ENCODE measurements around the gene PTPRN.

Gene PTPRN

DNA sequence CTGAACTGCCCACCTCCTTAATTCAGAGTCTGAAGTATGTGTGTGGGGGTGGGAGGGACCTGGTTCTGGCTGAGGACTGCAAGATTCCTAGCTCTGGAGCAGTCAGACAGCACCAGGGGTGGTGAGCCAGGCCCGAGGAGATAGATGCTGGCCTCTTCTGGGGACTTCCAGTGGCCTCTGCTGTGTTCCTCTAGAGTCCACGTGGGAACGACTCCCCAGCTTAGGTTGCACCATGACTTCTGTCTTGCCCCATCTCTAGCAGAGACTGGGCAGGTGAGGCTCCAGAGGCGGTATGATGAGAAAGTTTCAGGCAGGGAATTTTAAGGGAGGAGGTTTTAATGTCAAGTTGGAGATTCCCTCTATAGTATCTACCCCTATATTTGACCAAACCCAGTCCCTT lies 45.4 kb upstream of the PTPRN start:
- Histone ChIP-seq H4K20me1 (ENCODE audit: insufficient read depth, low read length, poor library complexity, severe bottlenecking) (no peaks in the 10 kb centered on the region), H3K36me3 (ENCODE audit: insufficient read depth, low read length) (no peaks in the 10 kb centered on the region), H2AFZ (ENCODE audit: low read length) (no peak overlapping the region), H3K9ac (ENCODE audit: low read depth, low read length, poor library complexity, severe bottlenecking) (no peak overlapping the region), H3K79me2 (ENCODE audit: insufficient read depth, low read length) (no peaks in the 10 kb centered on the region), H3K4me1 (ENCODE audit: insufficient read depth, low read length, poor library complexity, severe bottlenecking) (no peaks in the 10 kb centered on the region), H3F3A (ENCODE audit: low read depth) (no peaks in the 10 kb centered on the region), H3K9me3 (ENCODE audit: insufficient read depth, low read depth, low read length) (no peaks in the 10 kb centered on the region), H3K4me2 (ENCODE audit: low read depth, low read length, poor library complexity, severe bottlenecking) (no peak overlapping the region), H3K4me3 (ENCODE audit: low read length, poor library complexity, severe bottlenecking) (no peak overlapping the region), H3K27me3 (ENCODE audit: insufficient read depth, low read length, poor library complexity, severe bottlenecking) (no peaks in the 10 kb centered on the region), H3K9me2 (replicated peaks; ENCODE audit: low read depth, low read length) (no peaks in the 10 kb centered on the region)
- TF ChIP-seq, protein P1, sequence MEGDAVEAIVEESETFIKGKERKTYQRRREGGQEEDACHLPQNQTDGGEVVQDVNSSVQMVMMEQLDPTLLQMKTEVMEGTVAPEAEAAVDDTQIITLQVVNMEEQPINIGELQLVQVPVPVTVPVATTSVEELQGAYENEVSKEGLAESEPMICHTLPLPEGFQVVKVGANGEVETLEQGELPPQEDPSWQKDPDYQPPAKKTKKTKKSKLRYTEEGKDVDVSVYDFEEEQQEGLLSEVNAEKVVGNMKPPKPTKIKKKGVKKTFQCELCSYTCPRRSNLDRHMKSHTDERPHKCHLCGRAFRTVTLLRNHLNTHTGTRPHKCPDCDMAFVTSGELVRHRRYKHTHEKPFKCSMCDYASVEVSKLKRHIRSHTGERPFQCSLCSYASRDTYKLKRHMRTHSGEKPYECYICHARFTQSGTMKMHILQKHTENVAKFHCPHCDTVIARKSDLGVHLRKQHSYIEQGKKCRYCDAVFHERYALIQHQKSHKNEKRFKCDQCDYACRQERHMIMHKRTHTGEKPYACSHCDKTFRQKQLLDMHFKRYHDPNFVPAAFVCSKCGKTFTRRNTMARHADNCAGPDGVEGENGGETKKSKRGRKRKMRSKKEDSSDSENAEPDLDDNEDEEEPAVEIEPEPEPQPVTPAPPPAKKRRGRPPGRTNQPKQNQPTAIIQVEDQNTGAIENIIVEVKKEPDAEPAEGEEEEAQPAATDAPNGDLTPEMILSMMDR (conservative IDR thresholded peaks at IDR 0.05; ENCODE audit: low read length), result no peak
- no peak for TF ChIP-seq EZH2phosphoT487 (IDR thresholded peaks at IDR 0.05; ENCODE audit: borderline replicate concordance)

DNA sequence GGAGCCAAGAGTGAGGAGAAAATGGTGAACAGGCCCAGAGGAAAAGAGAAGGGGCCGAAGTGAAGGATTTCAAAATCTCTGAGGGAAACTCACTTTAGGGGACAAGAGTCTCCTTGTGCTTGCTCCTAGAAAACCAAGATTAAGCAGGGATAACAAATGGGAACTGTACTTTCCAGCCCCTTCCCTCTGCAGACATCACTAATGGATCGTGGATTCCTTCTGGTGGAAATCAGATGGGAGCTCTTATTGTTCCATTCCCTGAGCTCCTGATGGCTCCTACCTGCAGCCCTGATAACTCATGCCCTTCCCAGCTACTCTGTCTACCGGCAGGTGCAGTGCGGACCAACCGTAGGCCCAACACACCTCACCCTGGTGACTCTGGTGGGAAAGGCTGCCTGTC lies 43.9 kb upstream of the PTPRN start:
- H2AFZ ChIP-seq (ENCODE audit: low read length), result no peak overlapping the region
- no peaks in the 10 kb centered on the region for H3K36me3 ChIP-seq (ENCODE audit: insufficient read depth, low read length)
- no peaks in the 10 kb centered on the region for H3K9me2 ChIP-seq (replicated peaks; ENCODE audit: low read depth, low read length)
- no peak for TF ChIP-seq EZH2phosphoT487 (IDR thresholded peaks at IDR 0.05; ENCODE audit: borderline replicate concordance)
- TF ChIP-seq, protein P1 (conservative IDR thresholded peaks at IDR 0.05; ENCODE audit: low read length), result no peak
- no peak overlapping the region for H3K4me3 ChIP-seq (ENCODE audit: low read length, poor library complexity, severe bottlenecking)
- H3K4me2 ChIP-seq (ENCODE audit: low read depth, low read length, poor library complexity, severe bottlenecking), result no peak overlapping the region
- no peaks in the 10 kb centered on the region for H3K27me3 ChIP-seq (ENCODE audit: insufficient read depth, low read length, poor library complexity, severe bottlenecking)
- no peaks in the 10 kb centered on the region for H3F3A ChIP-seq (ENCODE audit: low read depth)
- no peaks in the 10 kb centered on the region for H3K9me3 ChIP-seq (ENCODE audit: insufficient read depth, low read depth, low read length)
- H3K79me2 ChIP-seq (ENCODE audit: insufficient read depth, low read length), result no peaks in the 10 kb centered on the region
- no peaks in the 10 kb centered on the region for H4K20me1 ChIP-seq (ENCODE audit: insufficient read depth, low read length, poor library complexity, severe bottlenecking)
- no peak overlapping the region for H3K9ac ChIP-seq (ENCODE audit: low read depth, low read length, poor library complexity, severe bottlenecking)
- no peaks in the 10 kb centered on the region for H3K4me1 ChIP-seq (ENCODE audit: insufficient read depth, low read length, poor library complexity, severe bottlenecking)

DNA sequence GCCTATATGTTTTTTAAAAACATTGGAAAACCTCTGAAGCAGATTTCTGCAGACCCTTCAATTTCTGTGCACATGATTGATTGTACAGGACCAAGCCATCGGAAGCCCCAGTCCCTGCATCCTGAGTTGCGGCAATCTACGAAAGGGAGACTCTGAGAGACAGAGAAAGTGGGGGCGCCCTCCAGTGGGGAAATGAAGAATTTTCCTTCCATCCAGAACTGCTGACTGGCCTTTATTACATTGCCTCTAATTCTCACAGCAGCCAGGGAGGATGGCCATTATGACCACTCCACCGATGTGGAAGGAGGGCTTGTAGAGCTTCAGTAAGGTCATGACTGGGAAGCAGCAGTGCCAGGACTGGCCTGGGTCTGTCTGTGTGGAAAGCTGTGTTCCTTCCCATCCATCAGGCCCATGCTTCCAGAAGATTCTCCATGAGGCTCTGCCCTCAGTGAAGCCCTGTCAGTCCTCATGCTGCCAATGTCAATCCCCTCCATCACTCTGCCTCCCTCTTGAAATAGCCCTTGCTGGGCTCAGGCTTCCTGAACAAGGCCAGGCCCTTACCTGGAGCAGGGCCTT lies 43.3 kb upstream of the PTPRN start:
- no peaks in the 10 kb centered on the region for H3F3A ChIP-seq (ENCODE audit: low read depth)

More for the DNA sequence above, 43.3 kb upstream of the PTPRN start:
- Histone ChIP-seq H3K4me2 (ENCODE audit: low read depth, low read length, poor library complexity, severe bottlenecking) (no peak overlapping the region), H3K36me3 (ENCODE audit: insufficient read depth, low read length) (no peaks in the 10 kb centered on the region), H3K9me3 (ENCODE audit: insufficient read depth, low read depth, low read length) (no peaks in the 10 kb centered on the region), H3K79me2 (ENCODE audit: insufficient read depth, low read length) (no peaks in the 10 kb centered on the region), H3K9me2 (replicated peaks; ENCODE audit: low read depth, low read length) (no peaks in the 10 kb centered on the region), H3K4me3 (ENCODE audit: low read length, poor library complexity, severe bottlenecking) (no peak overlapping the region), H3K4me1 (ENCODE audit: insufficient read depth, low read length, poor library complexity, severe bottlenecking) (no peaks in the 10 kb centered on the region), H4K20me1 (ENCODE audit: insufficient read depth, low read length, poor library complexity, severe bottlenecking) (no peaks in the 10 kb centered on the region), H3K27me3 (ENCODE audit: insufficient read depth, low read length, poor library complexity, severe bottlenecking) (no peaks in the 10 kb centered on the region), H3K9ac (ENCODE audit: low read depth, low read length, poor library complexity, severe bottlenecking) (no peak overlapping the region), H2AFZ (ENCODE audit: low read length) (no peak overlapping the region)
- no peak for TF ChIP-seq EZH2phosphoT487 (IDR thresholded peaks at IDR 0.05; ENCODE audit: borderline replicate concordance)
- TF ChIP-seq, protein P1 (conservative IDR thresholded peaks at IDR 0.05; ENCODE audit: low read length), result peak; percentile 85
